OCI-LY1 (cell line): ENCODE results near the gene SOX5.
A peak's percentile ranks its signal among the peaks of the same experiment; 100 is the strongest.

Source experiments
- H2AFZ ChIP-seq: fragments of 200-600 bp; sonication (generic), shearing (Covaris generic); 2 replicates; pipeline ENCODE4 v1.6.0; 2014; ENCODE audit warnings: antibody characterized with exemption, mild to moderate bottlenecking, low read length
- H3F3A ChIP-seq: fragments of 200-600 bp; sonication (generic), shearing (Covaris generic); 2 replicates; pipeline ENCODE4 v1.6.0; 2014; ENCODE audit warnings: mild to moderate bottlenecking, antibody characterized with exemption, low read length, moderate library complexity; ENCODE audit not compliant: insufficient read depth
- H3K27ac ChIP-seq: fragments of 200-600 bp; sonication (generic); 2 replicates; pipeline ENCODE4 v1.5.1; 2014; ENCODE audit warnings: low read length, mixed run types, mild to moderate bottlenecking, low read depth; ENCODE audit not compliant: poor library complexity, severe bottlenecking
- H3K27me3 ChIP-seq: fragments of 200-600 bp; sonication (generic); 2 replicates; pipeline ENCODE4 v1.6.0; 2014; ENCODE audit warnings: antibody characterized with exemption, mild to moderate bottlenecking, low read length, moderate library complexity; ENCODE audit not compliant: insufficient read depth
- H3K36me3 ChIP-seq: fragments of 200-600 bp; sonication (generic); 2 replicates; pipeline ENCODE4 v1.6.1; 2014; ENCODE audit warnings: mild to moderate bottlenecking, antibody characterized with exemption, low read length, moderate library complexity, mixed read lengths; ENCODE audit not compliant: insufficient read depth
- H3K4me1 ChIP-seq: fragments of 200-600 bp; sonication (generic); 2 replicates; pipeline ENCODE4 v1.5.1; 2014; ENCODE audit warnings: mild to moderate bottlenecking, low read length, moderate library complexity; ENCODE audit not compliant: insufficient read depth, severe bottlenecking
- H3K4me2 ChIP-seq: fragments of 200-600 bp; sonication (generic), shearing (Covaris generic); 2 replicates; pipeline ENCODE4 v1.6.1; 2014; ENCODE audit warnings: low read length
- H3K4me3 ChIP-seq: fragments of 200-600 bp; sonication (generic); 2 replicates; pipeline ENCODE4 v1.5.1; 2014; ENCODE audit warnings: low read length, low read depth, mild to moderate bottlenecking, mixed read lengths; ENCODE audit not compliant: poor library complexity, severe bottlenecking
- H3K79me2 ChIP-seq: fragments of 200-600 bp; shearing (Covaris generic); 2 replicates; pipeline ENCODE4 v1.6.1; 2016; ENCODE audit warnings: mixed run types, low read length, mixed read lengths; ENCODE audit not compliant: insufficient read depth
- H3K9ac ChIP-seq: fragments of 200-600 bp; sonication (generic), shearing (Covaris generic); 2 replicates; pipeline ENCODE4 v1.6.1; 2014; ENCODE audit warnings: mild to moderate bottlenecking, low read length, mixed read lengths
- H3K9me2 ChIP-seq: fragments of 200-600 bp; sonication (generic), shearing (Covaris generic); 2 replicates; pipeline ENCODE4 v1.6.1; 2014; ENCODE audit warnings: low read depth, mild to moderate bottlenecking, low read length, mixed read lengths
- H3K9me3 ChIP-seq: fragments of 200-600 bp; shearing (Covaris generic); 2 replicates; pipeline ENCODE4 v1.6.1; 2014; ENCODE audit warnings: low read length, mixed read lengths
- H4K20me1 ChIP-seq: fragments of 200-600 bp; sonication (generic), shearing (Covaris generic); 2 replicates; pipeline ENCODE4 v1.6.0; 2016; ENCODE audit warnings: mild to moderate bottlenecking, low read length; ENCODE audit not compliant: insufficient read depth
- EZH2 ChIP-seq: fragments of 200-600 bp; sonication (generic), shearing (Covaris generic); IDR thresholded peaks from 2 replicates; pipeline ENCODE4 v1.8.0; 2017; ENCODE audit warnings: borderline replicate concordance, mixed run types, mild to moderate bottlenecking, antibody characterized with exemption, low read length, moderate library complexity, mixed read lengths
- TF ChIP-seq, protein P1 (sequence below): fragments of 200-600 bp; sonication (generic), shearing (Covaris generic); IDR thresholded peaks from 2 replicates; pipeline ENCODE4 v1.5.1; 2017; ENCODE audit warnings: mild to moderate bottlenecking, antibody characterized with exemption, low read length, moderate library complexity, mixed read lengths

The SOX5 gene

DNA sequence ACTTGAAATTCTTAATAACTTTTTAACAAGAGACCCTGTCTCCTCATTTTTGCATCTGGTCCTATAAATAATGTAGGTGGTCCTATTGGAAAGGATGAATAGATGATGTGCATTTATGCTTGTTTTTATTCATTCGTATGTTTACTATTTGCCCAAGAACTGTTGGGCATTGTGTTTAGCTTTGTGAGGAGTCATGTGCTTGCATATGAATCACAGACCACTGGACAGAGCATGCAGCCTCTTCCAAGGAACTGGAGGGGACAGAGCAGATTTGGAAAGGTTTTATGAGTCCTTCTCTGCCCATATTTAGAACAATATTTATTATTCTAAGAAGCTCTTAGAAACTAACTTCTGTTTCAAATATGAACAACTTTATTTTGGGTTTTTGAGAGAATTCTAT lies 414.0 kb downstream of the SOX5 start:
- no peak overlapping the region for H3K4me3 ChIP-seq
- H4K20me1 ChIP-seq, result no peaks in the 10 kb centered on the region
- no peak overlapping the region for H2AFZ ChIP-seq
- H3K27me3 ChIP-seq, result no peaks in the 10 kb centered on the region
- peaks cover 33% of the 10 kb centered on the region for H3K4me1 ChIP-seq
- H3K9ac ChIP-seq, result no peak overlapping the region
- TF ChIP-seq, protein P1, sequence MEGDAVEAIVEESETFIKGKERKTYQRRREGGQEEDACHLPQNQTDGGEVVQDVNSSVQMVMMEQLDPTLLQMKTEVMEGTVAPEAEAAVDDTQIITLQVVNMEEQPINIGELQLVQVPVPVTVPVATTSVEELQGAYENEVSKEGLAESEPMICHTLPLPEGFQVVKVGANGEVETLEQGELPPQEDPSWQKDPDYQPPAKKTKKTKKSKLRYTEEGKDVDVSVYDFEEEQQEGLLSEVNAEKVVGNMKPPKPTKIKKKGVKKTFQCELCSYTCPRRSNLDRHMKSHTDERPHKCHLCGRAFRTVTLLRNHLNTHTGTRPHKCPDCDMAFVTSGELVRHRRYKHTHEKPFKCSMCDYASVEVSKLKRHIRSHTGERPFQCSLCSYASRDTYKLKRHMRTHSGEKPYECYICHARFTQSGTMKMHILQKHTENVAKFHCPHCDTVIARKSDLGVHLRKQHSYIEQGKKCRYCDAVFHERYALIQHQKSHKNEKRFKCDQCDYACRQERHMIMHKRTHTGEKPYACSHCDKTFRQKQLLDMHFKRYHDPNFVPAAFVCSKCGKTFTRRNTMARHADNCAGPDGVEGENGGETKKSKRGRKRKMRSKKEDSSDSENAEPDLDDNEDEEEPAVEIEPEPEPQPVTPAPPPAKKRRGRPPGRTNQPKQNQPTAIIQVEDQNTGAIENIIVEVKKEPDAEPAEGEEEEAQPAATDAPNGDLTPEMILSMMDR, result no peak
- TF ChIP-seq EZH2, result no peak
- H3K4me2 ChIP-seq, result no peak overlapping the region
- H3K9me2 ChIP-seq, result no peaks in the 10 kb centered on the region
- no peaks in the 10 kb centered on the region for H3F3A ChIP-seq
- H3K9me3 ChIP-seq, result no peaks in the 10 kb centered on the region
- H3K27ac ChIP-seq, result peak overlapping the region; percentile 79
- no peaks in the 10 kb centered on the region for H3K79me2 ChIP-seq
- H3K36me3 ChIP-seq, result no peaks in the 10 kb centered on the region

DNA sequence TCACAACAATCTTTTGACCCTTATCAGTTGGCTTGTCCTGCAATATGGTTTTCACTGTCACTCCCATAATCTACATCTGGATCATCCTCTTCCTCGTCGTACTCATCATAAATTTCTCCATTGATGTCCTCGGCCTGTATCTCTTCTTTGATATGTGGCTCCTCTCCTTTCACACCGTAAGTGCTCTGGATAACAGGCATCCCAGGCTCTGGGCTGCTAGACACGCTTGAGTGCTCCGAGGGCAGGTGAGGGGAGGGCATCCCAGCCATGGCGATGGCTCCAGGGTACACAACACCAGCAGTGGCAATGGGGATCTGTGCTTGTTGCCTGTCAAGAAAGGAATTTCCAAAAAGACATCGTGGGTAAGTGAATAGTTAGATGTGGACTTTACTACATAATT lies 415.3 kb downstream of the SOX5 start:
- no peak overlapping the region for H3K4me2 ChIP-seq
- H3K9me2 ChIP-seq, result no peaks in the 10 kb centered on the region
- no peaks in the 10 kb centered on the region for H4K20me1 ChIP-seq
- no peaks in the 10 kb centered on the region for H3F3A ChIP-seq
- H3K4me3 ChIP-seq, result no peak overlapping the region
- no peaks in the 10 kb centered on the region for H3K27me3 ChIP-seq
- H3K9me3 ChIP-seq, result no peaks in the 10 kb centered on the region
- H3K4me1 ChIP-seq, result peaks cover 33% of the 10 kb centered on the region
- TF ChIP-seq, protein P1, result no peak
- no peak for TF ChIP-seq EZH2
- H2AFZ ChIP-seq, result no peak overlapping the region
- no peaks in the 10 kb centered on the region for H3K79me2 ChIP-seq
- no peak overlapping the region for H3K9ac ChIP-seq
- no peaks in the 10 kb centered on the region for H3K36me3 ChIP-seq
- H3K27ac ChIP-seq, result no peak overlapping the region

DNA sequence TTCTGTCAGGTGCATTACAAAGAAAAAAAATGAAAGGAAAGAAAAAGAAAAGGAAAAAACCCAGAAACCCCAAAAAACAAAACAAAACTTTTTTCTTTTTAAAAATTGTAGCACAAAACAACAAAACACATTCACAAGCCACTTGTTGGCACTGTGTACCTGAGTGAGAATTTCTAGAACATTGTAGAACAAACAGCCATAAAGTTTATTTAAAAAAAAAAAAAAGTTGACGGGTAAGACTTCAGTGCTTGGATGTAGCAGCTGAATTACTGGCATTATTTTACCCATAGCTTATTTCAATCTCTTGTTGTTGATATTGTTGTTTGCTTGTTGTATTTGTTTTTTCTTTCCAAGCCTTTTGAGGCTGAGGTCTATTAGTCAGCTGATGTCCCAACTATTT lies 415.8 kb downstream of the SOX5 start:
- Histone ChIP-seq H4K20me1 (no peaks in the 10 kb centered on the region), H3K4me1 (peaks cover 33% of the 10 kb centered on the region), H3K4me2 (no peak overlapping the region), H3K9ac (no peak overlapping the region), H3K36me3 (no peaks in the 10 kb centered on the region), H3K27me3 (no peaks in the 10 kb centered on the region), H3K4me3 (no peak overlapping the region), H3K9me2 (no peaks in the 10 kb centered on the region), H2AFZ (no peak overlapping the region), H3K27ac (no peak overlapping the region), H3F3A (no peaks in the 10 kb centered on the region), H3K79me2 (no peaks in the 10 kb centered on the region), H3K9me3 (no peaks in the 10 kb centered on the region)
- no peak for TF ChIP-seq EZH2
- TF ChIP-seq, protein P1, result no peak
